GM19452 (cell line): ENCODE results near the gene EEF1AKMT3.

Experiments used
- ATAC-seq: cut with Tn5 transposase; IDR thresholded peaks from one replicate; pipeline ENCODE4 v1.9.1; 2021; ENCODE audit not compliant: unreplicated experiment

The EEF1AKMT3 gene

DNA sequence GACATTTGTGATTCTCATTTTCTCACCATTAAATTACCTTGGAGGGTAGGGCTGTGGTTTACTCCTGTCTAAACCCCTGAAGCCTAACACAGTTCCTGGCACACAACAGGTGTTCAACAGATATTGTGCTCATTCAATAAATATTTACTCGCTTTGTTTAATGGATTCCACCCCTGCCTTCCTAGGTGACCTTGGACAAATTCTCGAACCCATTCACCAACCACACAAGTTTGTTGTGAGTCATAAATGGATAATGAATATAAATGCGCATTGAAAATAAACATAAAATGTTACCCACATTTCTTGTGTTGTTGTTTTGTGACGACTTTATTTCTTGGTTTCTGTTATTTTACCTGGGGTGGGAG, 9.8 kb downstream of the EEF1AKMT3 start:
- ATAC-seq, result no peak

DNA sequence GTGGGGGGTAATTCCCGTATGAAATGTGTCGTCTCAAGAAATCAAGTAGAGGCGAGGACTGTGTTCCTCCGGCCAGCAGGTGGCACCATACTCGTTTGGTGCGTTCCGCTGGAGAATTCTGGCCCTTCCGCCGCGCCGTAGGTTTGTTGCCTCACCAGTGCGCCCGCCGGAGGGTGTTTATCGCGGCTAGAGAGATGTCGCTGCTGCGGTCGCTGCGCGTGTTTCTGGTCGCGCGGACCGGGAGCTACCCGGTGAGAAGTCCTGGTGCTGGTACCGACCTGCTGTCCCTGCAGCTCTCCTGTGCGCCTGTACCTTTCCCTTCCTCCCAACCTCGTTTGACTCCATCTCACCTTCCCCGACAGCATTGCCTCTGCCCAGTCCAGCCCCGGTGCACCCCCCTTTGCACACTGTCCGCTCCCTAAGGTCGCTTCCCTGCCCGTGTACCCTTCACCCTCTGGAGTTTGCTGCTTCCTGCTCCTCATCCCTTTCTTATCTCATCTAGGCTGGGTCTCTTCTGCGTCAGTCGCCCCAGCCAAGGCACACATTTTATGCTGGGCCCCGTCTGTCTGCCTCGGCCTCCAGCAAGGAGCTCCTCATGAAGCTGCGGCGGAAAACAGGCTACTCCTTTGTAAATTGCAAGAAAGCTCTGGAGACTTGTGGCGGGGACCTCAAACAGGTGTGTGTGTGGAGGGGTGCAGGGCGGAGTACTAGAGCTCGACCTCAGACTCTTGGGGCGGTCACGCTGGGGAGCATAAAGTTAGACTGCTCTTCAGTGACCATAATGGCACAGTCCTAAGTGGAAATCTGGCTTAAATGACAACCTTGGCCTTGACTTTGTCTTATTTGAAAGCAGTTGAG, 10.4 kb downstream of the EEF1AKMT3 start, which contains the start of gene TSFM:
Gene TSFM (plus strand): TSS at position 180 of the 858 bp plus-strand sequence. CDS start 15 bp downstream, at position 195.
- peak; percentile 82 for ATAC-seq

DNA sequence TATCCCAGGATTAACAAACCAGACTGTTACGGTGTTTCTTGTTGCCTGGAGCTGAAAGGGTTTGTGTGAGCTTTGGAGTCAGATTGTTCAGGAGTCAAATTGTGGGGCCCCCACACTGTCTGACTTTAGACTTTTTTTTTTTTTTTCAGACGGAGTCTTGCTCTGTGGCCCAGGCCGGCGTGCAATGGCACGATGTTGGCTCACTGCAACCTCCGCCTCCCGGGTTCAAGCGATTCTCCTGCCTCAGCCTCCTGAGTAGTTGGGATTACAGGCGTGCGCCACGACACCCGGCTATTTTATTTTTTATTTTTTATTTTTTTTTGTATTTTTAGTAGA, 11.0 kb downstream of the EEF1AKMT3 start:
- ATAC-seq, result no peak

DNA sequence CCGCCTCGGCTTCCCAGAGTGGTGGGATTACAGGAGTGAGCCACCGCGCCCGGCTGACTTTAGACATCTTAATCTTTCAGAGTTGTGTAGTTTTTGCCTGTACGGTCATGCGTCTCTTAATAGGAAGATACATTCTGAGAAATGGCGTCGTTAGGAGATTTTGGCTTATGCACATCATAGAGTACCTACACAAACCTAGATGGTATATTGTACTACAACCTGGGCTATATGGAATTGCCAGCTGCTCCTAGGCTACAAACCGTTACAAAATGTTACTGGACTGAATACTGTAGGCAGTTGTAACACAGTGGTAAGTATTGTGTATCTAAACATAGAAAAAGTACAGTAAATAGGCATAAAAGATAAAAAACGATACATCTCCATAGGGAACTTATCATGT, 11.4 kb downstream of the EEF1AKMT3 start:
- ATAC-seq, result no peak

DNA sequence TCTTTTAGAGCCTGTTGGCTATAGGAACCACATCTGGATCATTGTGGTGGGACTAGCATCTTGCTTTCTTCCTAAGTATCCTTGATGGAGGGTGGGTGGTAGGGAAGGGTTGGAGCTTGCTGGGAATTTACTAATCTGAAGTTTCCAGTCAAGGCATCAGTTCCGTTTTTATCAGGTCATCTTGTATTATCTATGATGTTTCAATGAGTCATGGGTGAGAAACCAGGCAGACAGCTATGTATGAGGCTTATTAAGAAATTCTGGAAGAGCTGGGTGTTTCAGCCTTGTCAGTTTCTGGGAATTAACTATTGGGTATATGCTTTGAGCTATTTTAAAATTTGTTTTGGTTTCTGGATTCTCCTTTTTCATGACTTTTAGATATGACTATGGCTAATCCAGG, 21.5 kb downstream of the EEF1AKMT3 start:
- ATAC-seq, result no peak

DNA sequence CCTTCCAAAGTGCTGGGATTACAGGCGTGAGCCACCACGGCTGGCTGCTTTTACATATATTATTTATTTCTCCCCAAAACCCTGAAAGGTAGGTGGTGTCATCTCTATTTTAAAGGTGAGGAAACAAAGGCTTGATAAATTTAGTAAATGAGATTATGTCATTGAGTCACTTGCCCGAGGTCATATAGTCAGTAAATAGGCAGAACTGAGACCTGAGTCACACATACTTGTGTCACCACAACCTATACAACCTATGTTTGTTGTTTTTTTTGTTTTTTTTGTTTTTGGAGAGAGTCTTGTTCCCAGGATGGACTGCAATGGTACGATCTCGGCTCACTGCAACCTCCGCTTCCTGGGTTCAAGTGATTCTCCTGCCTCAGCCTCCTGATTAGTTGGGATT, 22.9 kb downstream of the EEF1AKMT3 start:
- ATAC-seq, result no peak

DNA sequence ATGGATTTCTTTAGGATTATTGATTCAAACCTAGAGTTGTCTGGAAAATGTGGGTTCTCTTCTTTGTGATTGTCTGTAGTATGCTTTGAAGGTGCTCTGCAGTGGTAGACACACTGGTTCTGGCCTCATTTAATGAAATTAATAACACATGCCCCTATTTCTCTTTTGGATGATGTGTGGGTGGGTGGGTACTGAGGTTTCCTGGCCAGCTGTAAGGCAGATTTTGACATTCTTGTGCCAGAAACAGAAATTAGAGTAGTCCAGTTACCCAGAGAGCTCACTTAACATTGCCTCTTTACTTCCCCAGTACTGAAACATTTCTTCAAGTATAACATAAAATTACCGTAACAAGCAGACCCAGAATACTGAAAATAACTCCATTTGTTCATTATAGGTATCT, 24.6 kb downstream of the EEF1AKMT3 start:
- ATAC-seq, result no peak

DNA sequence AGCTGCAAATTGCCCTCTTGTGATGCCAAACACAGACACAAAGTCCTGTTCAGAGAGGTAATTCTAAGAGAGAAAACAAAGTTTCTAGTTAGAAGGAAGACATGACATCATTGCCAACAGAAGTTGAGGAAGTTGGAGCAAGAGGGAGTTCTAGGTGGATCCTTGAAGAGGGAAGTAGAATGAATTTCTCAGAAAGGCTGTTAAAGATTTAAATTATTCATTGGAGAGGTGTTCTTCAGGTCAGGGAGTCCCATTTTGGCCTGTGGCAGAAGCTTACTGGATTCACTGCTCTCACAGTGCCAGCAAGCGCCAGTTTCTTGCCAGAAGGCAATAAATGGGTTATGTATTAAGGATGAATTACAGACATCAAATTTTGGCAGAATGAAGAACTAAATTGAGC, 25.5 kb downstream of the EEF1AKMT3 start:
- ATAC-seq, result no peak

DNA sequence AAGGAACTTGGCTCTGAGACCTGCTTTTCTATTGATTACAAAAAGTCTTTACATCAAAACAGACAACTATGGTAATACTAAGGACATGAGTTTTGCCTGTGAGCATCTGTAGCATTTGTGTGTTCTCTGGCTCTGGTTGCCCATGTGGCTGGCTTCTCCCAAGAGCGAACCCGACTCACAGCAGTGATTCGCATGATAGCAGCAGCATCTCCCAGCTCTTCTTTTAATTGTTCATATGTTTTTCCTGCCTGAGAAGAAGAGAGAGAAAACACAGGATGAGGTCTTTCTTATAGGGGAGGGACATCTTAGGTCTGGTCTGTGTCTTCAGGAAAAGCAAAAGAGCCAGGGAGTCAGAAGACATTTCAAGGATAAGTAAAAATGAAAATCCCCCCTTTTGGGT, 28.6 kb downstream of the EEF1AKMT3 start:
- no peak for ATAC-seq

DNA sequence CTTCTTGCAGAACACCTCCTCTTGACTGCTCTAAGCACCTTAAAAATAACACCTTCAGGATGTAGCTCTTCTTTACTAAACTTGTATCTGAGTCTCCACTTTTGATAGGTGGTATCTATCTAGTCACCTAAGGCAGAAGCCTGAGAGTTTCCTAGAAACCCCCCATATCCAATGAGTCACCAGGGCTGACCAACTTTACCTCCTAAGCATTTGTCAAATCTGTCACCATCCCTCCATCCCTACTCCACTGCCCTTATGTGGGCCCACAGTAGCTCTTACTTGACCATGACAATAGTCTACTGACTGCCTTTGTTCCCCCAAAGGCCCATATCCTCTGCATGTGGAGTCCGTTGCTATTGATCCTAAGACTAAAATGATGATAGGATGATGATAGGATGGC, 30.2 kb downstream of the EEF1AKMT3 start:
- no peak for ATAC-seq

DNA sequence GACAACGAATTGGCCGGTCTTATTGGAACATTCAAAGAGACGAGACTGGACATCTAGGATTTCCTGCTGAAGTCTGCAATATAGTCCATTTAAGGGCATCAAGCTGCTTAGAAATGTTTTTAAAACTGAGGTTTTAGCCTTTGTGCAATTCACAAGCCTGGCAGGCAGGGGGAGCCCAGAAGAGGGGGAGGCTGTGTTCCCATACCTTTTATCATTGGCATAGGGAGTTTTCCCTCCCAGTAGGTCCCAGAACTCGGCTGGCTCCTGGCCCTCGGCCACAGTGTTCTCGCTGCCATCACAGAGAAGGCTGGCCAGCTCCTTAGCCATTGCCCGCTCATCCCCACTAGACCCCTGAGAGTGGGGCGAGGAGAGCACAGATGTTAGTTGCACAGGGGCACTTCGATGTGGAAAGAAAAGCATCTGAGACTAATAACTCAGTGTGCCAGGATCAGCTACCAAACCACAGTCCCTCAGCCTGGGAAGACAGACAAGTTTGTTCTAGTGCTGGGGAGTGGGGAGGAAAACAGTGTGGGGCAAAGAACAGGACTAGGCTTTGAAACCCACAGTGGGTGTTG, 31.0 kb downstream of the EEF1AKMT3 start:
- ATAC-seq, result no peak

DNA sequence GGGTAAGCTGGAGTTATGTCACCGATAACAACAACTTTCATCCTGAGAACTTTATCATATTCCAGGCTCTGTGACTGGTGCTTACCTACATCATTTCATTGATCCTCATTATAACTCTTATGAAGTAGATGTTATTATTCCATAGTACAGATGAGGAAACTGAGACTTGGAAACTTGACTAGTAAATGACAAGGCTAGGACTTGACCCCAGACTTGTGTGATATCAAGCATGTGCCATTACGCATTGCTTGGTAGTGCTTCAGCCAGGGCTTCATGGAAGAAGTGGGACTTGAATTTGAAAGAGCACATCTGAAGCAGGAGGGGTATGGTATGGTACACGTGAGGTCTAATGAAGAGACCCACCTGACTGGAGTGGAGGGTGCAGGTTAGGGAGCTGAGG, 34.3 kb downstream of the EEF1AKMT3 start:
- no peak for ATAC-seq

DNA sequence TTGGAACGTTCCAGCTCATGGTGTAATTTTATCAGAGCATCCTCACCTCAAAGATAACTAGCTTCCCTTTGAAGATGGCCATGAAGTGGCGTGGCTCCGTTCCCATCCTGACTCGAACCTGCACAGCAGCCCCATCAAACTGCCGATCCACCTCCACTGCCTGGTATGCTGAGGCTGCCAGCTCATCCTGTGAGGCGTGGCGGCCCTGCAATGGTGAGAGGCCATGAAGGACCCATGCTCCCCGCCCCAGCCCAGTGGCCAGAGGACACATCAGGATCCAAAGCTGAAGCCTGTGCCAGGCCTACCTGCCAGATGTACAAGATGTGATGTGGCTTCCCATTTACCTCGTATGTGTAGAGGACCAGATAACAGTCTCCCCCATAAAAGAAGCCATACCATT, 34.9 kb downstream of the EEF1AKMT3 start:
- no peak for ATAC-seq

DNA sequence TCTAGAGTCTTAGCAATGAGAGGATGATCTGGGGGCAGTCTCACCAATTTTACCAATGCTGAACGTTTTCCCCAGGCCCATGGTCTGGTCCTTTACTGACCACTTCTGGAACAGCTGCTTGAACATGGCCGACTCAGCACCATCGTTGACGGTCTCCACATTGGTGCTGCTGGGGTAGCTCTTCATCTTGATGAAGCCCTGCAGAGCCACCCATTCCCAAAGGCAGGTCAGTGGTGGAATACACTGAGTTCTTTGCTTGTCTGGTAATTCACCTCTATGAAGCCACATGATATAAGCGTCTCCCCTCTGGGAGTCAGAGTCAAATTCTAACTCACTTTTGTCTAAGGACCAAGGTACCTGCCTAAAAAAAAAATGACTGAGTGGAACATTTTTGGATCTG, 35.9 kb downstream of the EEF1AKMT3 start:
- no peak for ATAC-seq

DNA sequence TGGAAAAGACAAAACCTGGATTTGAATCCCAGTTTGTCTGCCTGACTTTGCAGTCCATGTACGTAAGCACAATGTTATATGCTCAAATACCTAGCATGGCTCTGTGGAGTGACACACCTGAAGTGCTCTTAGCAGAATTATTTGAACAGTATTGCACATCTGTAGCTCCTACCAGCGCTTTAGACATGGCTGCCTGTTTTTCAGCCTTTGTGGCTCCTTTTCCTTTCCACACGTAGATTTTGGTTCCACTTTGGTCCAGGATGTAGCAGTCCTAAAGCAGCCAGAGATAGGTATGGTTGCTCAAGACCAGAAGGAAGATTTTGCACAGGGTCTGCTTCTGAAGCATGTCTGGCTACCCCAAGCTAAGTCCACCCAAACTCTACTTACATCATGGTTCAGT, 37.0 kb downstream of the EEF1AKMT3 start:
- no peak for ATAC-seq

DNA sequence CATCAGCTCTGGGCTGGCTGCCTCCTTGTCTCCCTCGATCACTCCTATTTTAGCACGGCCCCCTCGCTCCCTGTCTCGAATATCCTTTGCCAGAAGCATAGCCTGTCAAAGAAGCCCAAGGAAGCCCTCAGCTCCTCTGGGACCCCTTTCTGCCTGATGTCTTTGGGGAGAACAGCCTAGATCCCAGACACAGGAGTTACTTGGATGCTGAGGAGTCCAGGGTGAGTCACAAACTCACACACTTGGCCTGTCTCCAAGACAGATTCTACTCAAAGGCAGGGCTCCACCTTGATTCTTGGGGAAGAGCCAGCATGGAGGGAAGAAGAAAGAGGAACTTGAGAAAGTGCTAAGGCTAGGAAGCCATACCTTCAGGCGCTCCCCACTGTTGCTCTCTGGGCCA, 38.0 kb downstream of the EEF1AKMT3 start:
- ATAC-seq, result no peak

DNA sequence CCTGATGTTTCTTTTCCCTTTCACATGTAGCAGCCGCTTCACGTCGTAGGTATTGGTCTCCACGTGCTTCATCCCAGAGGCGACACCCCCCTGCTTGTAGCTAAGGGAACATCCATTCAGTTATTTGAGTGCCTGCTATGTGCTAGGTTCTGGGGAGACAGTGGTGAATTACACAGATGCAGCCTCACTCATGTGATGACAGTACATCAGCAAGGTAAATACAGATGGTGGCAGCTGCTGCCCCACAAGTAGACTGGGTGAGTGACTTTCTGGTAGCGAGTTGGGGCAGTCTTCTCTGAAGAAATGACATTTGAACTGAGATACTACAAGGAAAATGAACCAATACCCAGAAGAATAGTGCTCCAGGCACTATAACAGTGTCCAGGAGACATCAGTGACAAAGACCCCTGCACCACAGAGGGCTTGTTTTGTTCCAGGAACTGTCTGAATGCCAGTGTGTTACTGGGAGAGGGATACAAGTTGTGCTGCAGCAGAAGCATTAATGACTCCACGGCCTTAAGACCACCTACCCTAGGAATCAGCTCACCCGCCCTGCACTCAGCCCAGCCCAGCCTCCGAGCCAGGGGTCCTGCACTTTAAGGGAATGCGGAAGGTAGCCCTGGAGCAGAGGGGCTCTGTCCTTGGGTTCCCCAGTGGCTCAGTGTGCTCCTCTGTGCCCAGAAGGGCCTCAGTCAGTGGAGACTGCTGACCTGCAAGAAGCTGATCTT, 38.8 kb downstream of the EEF1AKMT3 start:
- no peak for ATAC-seq

DNA sequence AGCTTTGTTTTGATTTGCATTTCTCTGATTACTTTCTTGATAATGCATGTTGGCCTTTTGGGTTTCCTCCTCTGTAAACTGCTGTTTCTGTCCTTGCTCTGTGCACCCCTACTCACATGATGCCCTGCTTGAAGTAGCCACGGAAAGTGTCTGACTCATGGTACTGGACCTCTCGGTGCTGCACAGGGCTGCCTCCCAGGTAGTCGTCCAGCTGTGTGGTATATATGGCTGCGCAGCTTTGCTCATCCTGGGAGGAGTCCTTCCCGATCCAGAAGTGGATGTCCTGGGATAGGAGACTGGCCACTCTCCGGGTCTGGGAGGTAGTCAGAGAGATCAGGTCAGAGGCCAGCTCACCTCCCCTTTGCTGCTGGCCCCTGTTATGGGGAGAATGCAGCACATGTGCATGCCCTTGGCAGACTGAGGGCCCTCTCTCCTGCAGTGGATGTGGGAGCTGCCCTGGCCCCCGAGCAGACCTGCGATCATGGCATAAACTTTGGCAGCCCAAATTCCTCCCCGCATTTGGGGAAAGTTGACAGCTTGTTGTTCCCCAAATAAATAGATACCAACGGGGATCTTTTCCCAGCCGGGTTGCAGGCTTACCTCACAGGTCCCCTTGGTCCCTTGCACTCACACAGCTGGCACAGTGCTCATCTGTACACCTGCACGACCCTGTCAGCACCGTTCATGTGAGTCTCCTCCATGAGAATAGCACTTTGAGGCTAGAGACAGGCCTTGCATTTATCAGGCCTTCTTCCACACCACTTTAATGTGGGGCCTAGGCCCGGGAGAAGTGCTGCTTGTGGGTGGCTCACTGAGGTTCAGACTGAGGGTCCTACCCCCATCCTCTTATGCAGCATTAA, 40.9 kb downstream of the EEF1AKMT3 start:
- no peak for ATAC-seq

DNA sequence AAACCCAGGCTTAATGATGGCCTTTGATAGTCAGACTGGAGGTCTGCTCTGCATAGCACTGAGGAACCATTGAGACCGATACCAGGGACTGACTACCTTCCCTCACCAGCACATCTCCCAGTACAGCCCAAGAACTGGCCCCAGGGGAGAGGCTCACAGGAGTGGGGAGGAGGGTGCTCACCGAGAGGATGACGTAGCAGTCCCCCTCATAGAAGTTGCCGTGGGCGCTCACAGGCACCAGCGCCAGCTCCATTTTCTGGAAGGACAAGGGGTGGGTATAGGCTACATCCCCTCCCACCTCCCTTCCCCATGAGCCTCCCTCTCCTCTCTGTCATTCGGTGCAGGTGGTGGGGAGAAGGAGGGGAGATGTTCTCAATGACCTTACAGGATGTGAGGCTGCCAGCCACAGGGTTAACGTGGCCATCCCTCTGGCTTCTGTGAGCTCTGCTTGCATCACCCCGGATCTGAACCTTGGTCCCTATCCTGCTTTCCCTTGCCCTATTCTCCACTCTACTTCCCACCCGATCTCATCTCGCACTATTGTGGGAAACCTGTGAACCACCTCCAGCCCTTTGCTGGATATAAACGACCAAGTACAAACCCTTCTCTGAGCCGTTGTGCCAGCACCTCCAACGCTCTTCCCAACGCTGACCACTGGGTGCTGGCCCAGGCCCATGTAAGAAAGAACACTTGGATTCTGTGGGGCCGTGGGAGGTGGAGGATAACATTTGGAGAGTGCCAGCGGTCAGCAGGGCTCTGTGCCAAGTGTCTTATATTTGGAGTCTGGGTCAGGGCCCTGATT, 41.8 kb downstream of the EEF1AKMT3 start:
- ATAC-seq, result no peak

DNA sequence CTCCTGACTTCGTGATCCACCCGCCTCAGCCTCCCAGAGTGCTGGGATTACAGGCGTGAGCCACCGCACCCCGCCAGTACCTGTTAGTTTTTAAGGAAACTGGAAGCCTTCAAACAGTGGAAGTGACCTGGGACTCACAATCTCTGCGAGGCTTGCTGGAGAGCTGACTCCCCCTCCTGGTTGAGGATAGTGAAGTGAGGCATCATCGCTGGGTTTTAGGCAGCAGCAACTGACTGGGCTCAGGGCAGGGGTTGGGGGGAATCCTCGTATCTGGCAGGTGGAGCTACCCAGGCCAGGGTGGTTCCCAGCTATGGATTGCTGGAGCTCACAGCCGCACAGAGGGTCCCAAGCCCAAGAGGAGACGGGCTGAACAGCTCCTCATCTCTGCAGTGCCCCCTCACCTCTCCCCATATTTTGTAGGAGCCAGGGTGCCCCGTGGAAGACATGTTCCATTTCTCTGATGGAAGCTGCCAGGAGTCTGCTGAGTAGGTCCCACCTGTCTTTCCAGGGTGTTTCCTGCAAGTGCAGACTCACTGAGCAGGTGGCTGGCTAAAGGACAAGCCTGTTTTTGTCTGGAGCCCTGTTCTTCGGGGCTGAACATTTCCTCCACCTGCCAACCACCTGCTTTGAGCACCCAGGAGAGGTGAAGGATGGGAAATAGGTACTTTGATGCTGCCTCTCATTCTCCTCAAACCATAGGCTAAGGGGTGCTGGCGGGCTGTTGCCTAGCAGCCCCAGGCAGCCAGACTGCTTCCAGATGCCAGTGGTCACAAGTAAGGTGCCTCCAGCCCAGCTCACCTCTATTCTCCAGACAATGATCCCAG, 43.0 kb downstream of the EEF1AKMT3 start:
- ATAC-seq, result no peak
